Measurements from ENCODE around the gene RRN3. TPM values are rescaled to one million over a fixed set of nuclear protein-coding genes. Genes with fewer than 3 reads are reported as not detected.
"Not testable (repeated sequence)": the region's sequence is repeated elsewhere in the genome, so short reads cannot be mapped to it uniquely, and the experiment has no call there.

The RRN3 gene
- polyA plus RNA-seq, 1 donor (not counting 4 experiments of a cell fraction or from before 2014, with no cell fraction given) = 60.3 TPM

DNA sequence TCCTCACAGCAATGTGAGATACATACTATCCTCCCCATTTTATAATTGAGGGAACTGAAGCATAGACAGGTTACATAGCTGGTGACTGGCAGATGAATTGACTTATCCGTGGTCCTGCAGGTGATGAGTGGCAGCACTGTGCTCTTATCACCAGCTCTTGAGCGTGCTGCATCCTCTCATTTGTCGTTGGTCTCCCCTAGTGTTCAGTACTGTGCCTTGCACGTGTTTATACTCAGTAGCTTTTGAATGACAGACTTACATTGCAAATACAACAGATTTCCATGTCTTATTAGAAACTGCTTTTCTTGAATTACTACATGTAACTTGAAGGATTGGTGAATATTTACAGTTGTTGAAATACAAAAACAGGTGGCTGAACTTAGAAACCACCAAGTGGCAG lies 71.9 kb downstream of the RRN3 start:
- H3K27me3 ChIP-seq (ENCODE audit: control insufficient read depth, extremely low read depth, insufficient read depth, low read length); dilution Hi-C loops (cut with MboI; ENCODE audit: extremely low pct_ligation_motif_present, low sequenced_read_pairs); H3K4me3 ChIP-seq (ENCODE audit: control insufficient read depth in 2 of 3, extremely low read depth in 1 of 3, insufficient read depth in 2 of 3, low read depth in 1 of 3, low read length in 3 of 3); H3K9me1 ChIP-seq (ENCODE audit: control insufficient read depth, extremely low read depth, insufficient read depth, low read length); H3K9ac ChIP-seq (ENCODE audit: control insufficient read depth, extremely low read depth, insufficient read depth, low read length); H3K9me3 ChIP-seq (ENCODE audit: control insufficient read depth, low read depth, low read length); H3K79me2 ChIP-seq (ENCODE audit: control insufficient read depth, insufficient read depth, low read length); H2AFZ ChIP-seq (ENCODE audit: control insufficient read depth, low read length); H3K27ac ChIP-seq (ENCODE audit: control insufficient read depth, insufficient read depth, low read length); H3K4me1 ChIP-seq (ENCODE audit: control insufficient read depth, extremely low read depth, insufficient read depth, low read length); H4K20me1 ChIP-seq (ENCODE audit: control insufficient read depth, extremely low read depth, insufficient read depth, low read length); DNase-seq (ENCODE audit: low read depth, low spot score); H3K4me2 ChIP-seq (ENCODE audit: control insufficient read depth, extremely low read depth, insufficient read depth, low read depth, low read length); FAIRE-seq: not testable (repeated sequence)
- TF ChIP-seq, protein P1, sequence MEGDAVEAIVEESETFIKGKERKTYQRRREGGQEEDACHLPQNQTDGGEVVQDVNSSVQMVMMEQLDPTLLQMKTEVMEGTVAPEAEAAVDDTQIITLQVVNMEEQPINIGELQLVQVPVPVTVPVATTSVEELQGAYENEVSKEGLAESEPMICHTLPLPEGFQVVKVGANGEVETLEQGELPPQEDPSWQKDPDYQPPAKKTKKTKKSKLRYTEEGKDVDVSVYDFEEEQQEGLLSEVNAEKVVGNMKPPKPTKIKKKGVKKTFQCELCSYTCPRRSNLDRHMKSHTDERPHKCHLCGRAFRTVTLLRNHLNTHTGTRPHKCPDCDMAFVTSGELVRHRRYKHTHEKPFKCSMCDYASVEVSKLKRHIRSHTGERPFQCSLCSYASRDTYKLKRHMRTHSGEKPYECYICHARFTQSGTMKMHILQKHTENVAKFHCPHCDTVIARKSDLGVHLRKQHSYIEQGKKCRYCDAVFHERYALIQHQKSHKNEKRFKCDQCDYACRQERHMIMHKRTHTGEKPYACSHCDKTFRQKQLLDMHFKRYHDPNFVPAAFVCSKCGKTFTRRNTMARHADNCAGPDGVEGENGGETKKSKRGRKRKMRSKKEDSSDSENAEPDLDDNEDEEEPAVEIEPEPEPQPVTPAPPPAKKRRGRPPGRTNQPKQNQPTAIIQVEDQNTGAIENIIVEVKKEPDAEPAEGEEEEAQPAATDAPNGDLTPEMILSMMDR (optimal IDR thresholded peaks at IDR 0.05 in 1 of 3, IDR thresholded peaks at IDR 0.05 in 1 of 3, conservative IDR thresholded peaks at IDR 0.05 in 1 of 3; ENCODE audit: extremely low read depth in 1 of 3, insufficient read depth in 2 of 3, low read length in 3 of 3) = peak in 2 of 3 experiments; percentile 50 to 62
- H3K36me3 ChIP-seq (ENCODE audit: control insufficient read depth in 2 of 2, extremely low read depth in 1 of 2, insufficient read depth in 2 of 2, low read length in 2 of 2) = peaks cover 16 to 27% of the 10 kb centered on the region in 2 experiments

DNA sequence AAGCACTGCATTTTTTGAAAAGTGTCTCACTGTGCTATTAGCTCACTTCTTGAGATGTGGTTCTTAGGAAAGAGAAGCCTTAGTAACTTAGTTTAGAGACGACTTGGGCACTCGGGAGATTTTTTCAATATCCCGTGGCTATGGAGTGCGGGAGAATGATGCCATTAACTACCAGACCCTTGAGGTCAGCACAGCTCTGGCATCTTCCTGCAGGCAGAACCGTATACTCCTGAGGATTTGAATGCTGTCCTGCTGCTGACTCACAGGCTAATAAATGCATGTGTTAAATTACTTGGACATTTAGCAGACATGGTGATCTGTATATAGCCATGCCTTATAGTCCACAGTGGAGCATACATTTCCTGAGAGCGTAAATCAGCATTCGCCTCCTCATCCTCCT lies 72.6 kb downstream of the RRN3 start:
- H3K4me3 ChIP-seq (ENCODE audit: control insufficient read depth in 2 of 3, extremely low read depth in 1 of 3, insufficient read depth in 2 of 3, low read depth in 1 of 3, low read length in 3 of 3); H3K4me2 ChIP-seq (ENCODE audit: control insufficient read depth, extremely low read depth, insufficient read depth, low read depth, low read length); H3K9me3 ChIP-seq (ENCODE audit: control insufficient read depth, low read depth, low read length); H3K27me3 ChIP-seq (ENCODE audit: control insufficient read depth, extremely low read depth, insufficient read depth, low read length); H4K20me1 ChIP-seq (ENCODE audit: control insufficient read depth, extremely low read depth, insufficient read depth, low read length); H3K9me1 ChIP-seq (ENCODE audit: control insufficient read depth, extremely low read depth, insufficient read depth, low read length); H3K79me2 ChIP-seq (ENCODE audit: control insufficient read depth, insufficient read depth, low read length); H2AFZ ChIP-seq (ENCODE audit: control insufficient read depth, low read length); H3K4me1 ChIP-seq (ENCODE audit: control insufficient read depth, extremely low read depth, insufficient read depth, low read length); H3K27ac ChIP-seq (ENCODE audit: control insufficient read depth, insufficient read depth, low read length); DNase-seq (ENCODE audit: low read depth, low spot score); H3K9ac ChIP-seq (ENCODE audit: control insufficient read depth, extremely low read depth, insufficient read depth, low read length); FAIRE-seq; dilution Hi-C loops (cut with MboI; ENCODE audit: extremely low pct_ligation_motif_present, low sequenced_read_pairs): not testable (repeated sequence)
- H3K36me3 ChIP-seq (ENCODE audit: control insufficient read depth in 2 of 2, extremely low read depth in 1 of 2, insufficient read depth in 2 of 2, low read length in 2 of 2) = peaks cover 18 to 24% of the 10 kb centered on the region in 2 experiments

DNA sequence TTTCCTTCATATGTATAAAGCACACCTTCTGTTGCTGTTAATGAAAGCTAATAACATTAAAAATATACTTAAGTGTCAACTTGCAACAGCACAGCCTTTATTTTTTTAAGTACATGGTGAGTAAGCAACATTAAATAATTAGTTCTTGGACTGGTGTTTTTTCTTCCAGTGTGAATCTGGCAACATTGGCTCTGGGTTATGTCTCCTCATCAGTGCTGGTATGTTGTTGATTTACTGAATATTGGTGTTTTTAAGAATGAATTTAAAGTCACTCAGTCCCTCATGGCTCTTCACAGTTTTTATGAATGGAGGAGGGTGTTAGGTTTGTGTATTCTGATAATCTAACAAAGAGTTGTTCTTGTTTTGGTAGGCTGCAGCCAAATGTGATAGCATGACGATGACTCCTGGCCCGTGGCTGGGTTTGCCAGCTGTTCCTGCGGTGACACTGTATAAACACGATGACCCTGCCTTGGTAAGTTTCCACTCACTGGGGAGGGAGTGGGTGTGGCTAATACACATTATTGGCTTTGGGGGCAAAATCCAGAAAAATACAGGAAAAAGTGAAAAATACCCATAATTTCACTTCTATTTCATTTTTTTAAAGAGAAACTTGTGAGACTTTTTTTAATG lies 77.0 kb downstream of the RRN3 start:
- not testable (repeated sequence) for FAIRE-seq; H3K4me2 ChIP-seq (ENCODE audit: control insufficient read depth, extremely low read depth, insufficient read depth, low read depth, low read length); H3K9me3 ChIP-seq (ENCODE audit: control insufficient read depth, low read depth, low read length)

DNA sequence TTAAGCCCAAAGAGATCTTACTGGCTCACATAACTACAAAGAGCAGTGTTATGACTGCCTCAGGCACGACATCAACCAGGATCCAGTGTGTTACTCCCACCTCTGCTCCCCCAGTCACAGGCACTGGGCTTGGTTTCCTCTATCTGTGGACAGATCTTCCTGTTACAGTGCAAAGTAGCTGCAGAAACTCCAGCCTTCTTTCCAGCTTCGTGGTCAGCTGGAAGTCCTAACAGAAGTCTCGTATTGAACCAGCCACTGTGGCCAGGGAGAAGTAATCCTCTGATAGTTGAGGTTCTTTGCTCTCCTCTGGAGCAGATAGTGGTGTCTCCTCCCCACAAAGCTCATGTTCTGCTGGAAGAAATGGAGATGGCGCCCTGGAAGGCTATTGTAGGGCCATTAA lies 77.7 kb downstream of the RRN3 start:
- H3K9me3 ChIP-seq (ENCODE audit: control insufficient read depth, low read depth, low read length); H3K9ac ChIP-seq (ENCODE audit: control insufficient read depth, extremely low read depth, insufficient read depth, low read length); DNase-seq (ENCODE audit: low read depth, low spot score); H3K4me2 ChIP-seq (ENCODE audit: control insufficient read depth, extremely low read depth, insufficient read depth, low read depth, low read length); H3K27ac ChIP-seq (ENCODE audit: control insufficient read depth, insufficient read depth, low read length); H3K27me3 ChIP-seq (ENCODE audit: control insufficient read depth, extremely low read depth, insufficient read depth, low read length); H4K20me1 ChIP-seq (ENCODE audit: control insufficient read depth, extremely low read depth, insufficient read depth, low read length); H3K4me1 ChIP-seq (ENCODE audit: control insufficient read depth, extremely low read depth, insufficient read depth, low read length); FAIRE-seq; dilution Hi-C loops (cut with MboI; ENCODE audit: extremely low pct_ligation_motif_present, low sequenced_read_pairs); H3K79me2 ChIP-seq (ENCODE audit: control insufficient read depth, insufficient read depth, low read length); H3K9me1 ChIP-seq (ENCODE audit: control insufficient read depth, extremely low read depth, insufficient read depth, low read length); H2AFZ ChIP-seq (ENCODE audit: control insufficient read depth, low read length); H3K4me3 ChIP-seq (ENCODE audit: control insufficient read depth in 2 of 3, extremely low read depth in 1 of 3, insufficient read depth in 2 of 3, low read depth in 1 of 3, low read length in 3 of 3): not testable (repeated sequence)
- H3K36me3 ChIP-seq (ENCODE audit: control insufficient read depth in 2 of 2, extremely low read depth in 1 of 2, insufficient read depth in 2 of 2, low read length in 2 of 2) = peaks cover 14 to 20% of the 10 kb centered on the region in 2 experiments

More for the DNA sequence above, 77.0 kb downstream of the RRN3 start:
- H3K4me3 ChIP-seq (ENCODE audit: control insufficient read depth in 2 of 3, extremely low read depth in 1 of 3, insufficient read depth in 2 of 3, low read depth in 1 of 3, low read length in 3 of 3); H3K27ac ChIP-seq (ENCODE audit: control insufficient read depth, insufficient read depth, low read length); H3K9ac ChIP-seq (ENCODE audit: control insufficient read depth, extremely low read depth, insufficient read depth, low read length); H3K27me3 ChIP-seq (ENCODE audit: control insufficient read depth, extremely low read depth, insufficient read depth, low read length); dilution Hi-C loops (cut with MboI; ENCODE audit: extremely low pct_ligation_motif_present, low sequenced_read_pairs); H3K79me2 ChIP-seq (ENCODE audit: control insufficient read depth, insufficient read depth, low read length); H4K20me1 ChIP-seq (ENCODE audit: control insufficient read depth, extremely low read depth, insufficient read depth, low read length); H2AFZ ChIP-seq (ENCODE audit: control insufficient read depth, low read length); H3K4me1 ChIP-seq (ENCODE audit: control insufficient read depth, extremely low read depth, insufficient read depth, low read length); H3K9me1 ChIP-seq (ENCODE audit: control insufficient read depth, extremely low read depth, insufficient read depth, low read length); DNase-seq (ENCODE audit: low read depth, low spot score): not testable (repeated sequence)
- peaks cover 14 to 24% of the 10 kb centered on the region in 2 experiments for H3K36me3 ChIP-seq (ENCODE audit: control insufficient read depth in 2 of 2, extremely low read depth in 1 of 2, insufficient read depth in 2 of 2, low read length in 2 of 2)

Measured in keratinocyte (primary cell).